Activated naive CD8-positive, alpha-beta T cell treated with anti-CD3 and anti-CD28 coated beads, Interleukin-2, amount 50 U/mL, for 24 hours (primary cell): ENCODE results near the gene ZCCHC24.
A peak's percentile ranks its signal among the peaks of the same experiment; 100 is the strongest.

Experiments used
- ATAC-seq: fragments of 150-1000 bp; cut with Tn5 transposase; one replicate; pipeline ENCODE4 v1.10.0; 2021
- DNase-seq: peaks from one replicate; pipeline ENCODE4 v3.0.0; 2021
- H3K27ac Mint-ChIP-seq: one replicate; pipeline ENCODE4 v1.8.0; 2021; ENCODE audit warnings: mild to moderate bottlenecking, mixed read lengths
- H3K27me3 Mint-ChIP-seq: one replicate; pipeline ENCODE4 v1.8.0; 2021; ENCODE audit warnings: mixed read lengths
- H3K36me3 Mint-ChIP-seq: one replicate; pipeline ENCODE4 v1.8.0; 2021; ENCODE audit warnings: low read depth, mixed read lengths
- H3K4me1 Mint-ChIP-seq: one replicate; pipeline ENCODE4 v1.8.0; 2021; ENCODE audit warnings: mixed read lengths
- H3K4me3 Mint-ChIP-seq: one replicate; pipeline ENCODE4 v1.8.0; 2021; ENCODE audit warnings: mild to moderate bottlenecking, moderate library complexity, mixed read lengths
- H3K9me3 Mint-ChIP-seq: one replicate; pipeline ENCODE4 v1.8.0; 2021; ENCODE audit warnings: mixed read lengths

ZCCHC24 gene

DNA sequence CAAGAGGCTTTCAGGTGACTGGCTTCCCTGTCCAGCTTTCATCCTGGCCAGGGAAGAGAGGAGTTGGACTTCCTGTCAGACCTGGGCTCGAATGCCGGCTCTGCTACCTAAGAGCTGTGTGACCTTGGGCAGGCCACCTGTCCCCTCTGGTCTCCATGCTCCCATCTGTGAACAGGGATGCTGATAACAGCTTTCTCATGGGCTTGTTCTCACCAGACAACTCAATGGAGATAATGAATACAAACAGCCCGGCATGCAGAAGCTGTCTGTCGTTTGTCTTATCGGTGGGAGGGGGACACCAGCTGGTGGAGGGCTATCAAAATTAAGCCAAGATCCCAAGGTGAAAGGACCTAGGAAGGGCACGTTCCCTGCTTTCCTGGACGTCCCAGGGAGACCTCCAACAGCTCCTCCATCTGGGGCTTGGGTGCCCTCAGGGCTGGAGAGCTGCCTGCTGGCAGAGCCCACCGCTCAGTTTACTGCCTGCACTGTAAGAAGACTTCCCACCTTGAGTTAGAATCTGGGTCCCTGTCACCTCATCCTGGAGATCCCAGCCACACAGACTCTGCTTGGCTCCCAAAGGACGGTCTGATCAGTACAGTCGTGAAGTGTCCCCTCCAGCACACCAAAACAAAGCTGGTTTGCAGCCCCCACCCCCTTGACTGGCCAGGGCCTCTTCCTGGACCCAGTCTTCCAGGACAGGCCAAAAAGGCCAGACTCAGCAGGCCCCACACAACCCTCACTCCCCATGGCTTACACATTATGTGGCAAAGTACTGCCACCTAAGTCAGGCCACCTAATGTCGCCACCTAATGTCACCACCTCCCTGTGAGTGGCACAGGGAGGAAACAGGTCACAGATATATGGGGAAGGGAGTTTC is 57.2 kb downstream of the ZCCHC24 start:
- no peak overlapping the region for H3K27ac Mint-ChIP-seq
- ATAC-seq (peak; percentile 69), DNase-seq (no peak)
- H3K9me3 Mint-ChIP-seq, result no peaks in the 10 kb centered on the region
- H3K4me3 Mint-ChIP-seq, result no peak overlapping the region
- no peaks in the 10 kb centered on the region for H3K27me3 Mint-ChIP-seq
- H3K4me1 Mint-ChIP-seq, result peaks cover 3% of the 10 kb centered on the region
- no peaks in the 10 kb centered on the region for H3K36me3 Mint-ChIP-seq

DNA sequence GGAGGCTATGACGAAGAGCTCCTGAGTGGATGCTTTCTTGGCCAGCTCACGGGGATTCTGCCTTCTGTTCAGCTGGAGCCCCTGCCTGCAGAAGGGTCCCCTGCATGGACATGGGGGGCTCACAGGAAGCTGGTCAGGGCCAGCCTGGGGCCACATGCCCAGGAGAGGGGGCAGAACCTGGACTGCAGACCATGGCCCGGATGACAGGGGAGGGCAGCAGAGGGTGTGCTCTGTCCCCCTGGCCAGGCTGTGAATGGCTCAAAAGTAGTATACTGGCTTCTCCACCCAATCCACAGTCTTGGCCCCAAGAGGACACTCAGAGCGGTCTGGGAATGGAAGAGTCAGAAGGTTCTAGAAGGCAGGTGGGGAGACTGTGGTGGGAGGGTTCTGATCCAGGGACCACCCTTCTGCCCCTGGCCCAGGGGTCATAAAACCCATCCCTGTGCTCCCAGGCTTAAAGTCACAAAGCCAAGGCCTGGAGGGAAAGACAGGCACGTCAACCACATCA is 57.9 kb downstream of the ZCCHC24 start:
- Mint-ChIP-seq H3K4me1 (peaks cover 3% of the 10 kb centered on the region), H3K9me3 (no peaks in the 10 kb centered on the region), H3K4me3 (no peak overlapping the region), H3K27ac (no peak overlapping the region), H3K27me3 (no peaks in the 10 kb centered on the region), H3K36me3 (no peaks in the 10 kb centered on the region)
- ATAC-seq (no peak), DNase-seq (no peak)

DNA sequence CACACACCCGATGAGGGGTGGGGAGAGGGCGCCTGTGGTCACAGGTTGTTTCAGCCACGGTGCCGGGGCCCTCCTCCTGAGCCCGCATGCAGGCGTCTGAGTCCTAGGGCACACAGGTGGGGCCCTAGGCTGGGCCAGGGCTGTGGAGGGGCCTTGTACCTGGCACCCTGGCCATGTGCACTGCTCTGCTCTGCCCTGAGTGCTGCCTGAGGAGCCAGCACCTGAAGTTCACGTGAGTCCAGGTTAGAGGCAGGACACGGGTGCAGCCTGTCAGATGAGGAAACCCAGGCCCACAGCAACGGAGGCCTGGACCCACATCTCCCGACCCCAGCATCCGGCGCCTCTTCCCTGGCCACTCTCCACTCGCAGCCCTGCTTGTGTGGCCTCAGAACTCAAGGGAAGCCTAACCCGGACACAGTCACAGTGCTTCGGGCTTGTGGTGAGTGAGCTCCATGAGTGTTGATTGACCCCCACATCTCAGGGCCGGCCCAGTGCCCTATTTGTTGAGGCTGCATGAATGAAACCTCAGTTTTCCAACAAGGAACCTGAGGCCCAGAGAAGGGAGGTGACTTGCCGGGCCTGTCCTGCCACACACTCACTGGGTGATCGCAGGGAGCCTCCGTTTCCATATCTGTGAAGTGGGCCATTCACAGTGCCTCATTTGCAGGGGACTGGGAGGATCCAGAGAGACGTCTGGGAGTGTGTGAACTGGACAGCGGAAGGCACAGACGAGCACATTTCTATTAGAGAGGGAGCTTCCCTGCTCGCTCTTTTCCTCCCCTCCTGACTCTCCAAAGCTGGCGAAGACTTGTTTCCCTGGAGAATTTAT is 58.6 kb downstream of the ZCCHC24 start:
- H3K27ac Mint-ChIP-seq, result no peak overlapping the region
- DNase-seq (no peak), ATAC-seq (no peak)
- H3K4me1 Mint-ChIP-seq, result peaks cover 3% of the 10 kb centered on the region
- H3K4me3 Mint-ChIP-seq, result no peak overlapping the region
- no peaks in the 10 kb centered on the region for H3K36me3 Mint-ChIP-seq
- no peaks in the 10 kb centered on the region for H3K9me3 Mint-ChIP-seq
- no peaks in the 10 kb centered on the region for H3K27me3 Mint-ChIP-seq

DNA sequence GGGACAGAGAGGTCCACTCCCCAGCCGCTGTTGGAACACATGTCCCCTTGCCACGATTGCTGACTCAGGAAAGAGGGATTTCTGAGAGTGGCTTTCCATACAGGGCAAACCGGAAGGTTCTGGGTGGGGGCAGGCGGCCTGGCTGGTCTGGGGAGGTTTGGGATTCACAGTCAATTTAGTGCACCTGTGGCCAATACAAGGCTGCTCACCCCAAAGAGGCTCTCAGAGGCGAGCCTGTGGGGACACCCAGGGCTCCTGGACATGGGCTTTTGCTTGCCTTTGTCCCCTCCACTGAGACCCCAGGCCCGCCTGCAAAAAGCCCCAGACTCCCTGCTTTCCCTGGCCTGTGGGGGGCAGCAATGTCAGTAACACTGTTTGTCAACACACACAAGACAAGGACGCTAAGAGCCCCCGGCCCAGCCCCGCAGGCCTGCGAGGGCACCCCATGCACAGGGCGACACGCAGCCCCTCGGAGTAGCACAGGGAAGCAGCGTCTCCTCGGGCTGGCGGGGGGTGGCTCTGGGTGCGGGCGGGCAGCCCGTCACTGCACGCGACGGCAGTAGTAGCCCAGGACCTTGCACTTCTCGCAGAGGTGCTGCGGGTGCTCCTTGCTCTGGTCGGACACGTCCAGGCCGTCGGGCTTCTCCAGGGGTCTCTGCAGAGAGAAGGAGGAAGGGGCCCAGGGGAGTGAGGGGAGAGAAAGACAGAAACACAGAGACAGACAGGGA is 59.5 kb downstream of the ZCCHC24 start:
- no peaks in the 10 kb centered on the region for H3K36me3 Mint-ChIP-seq
- H3K4me1 Mint-ChIP-seq, result peaks cover 3% of the 10 kb centered on the region
- no peak overlapping the region for H3K27ac Mint-ChIP-seq
- H3K4me3 Mint-ChIP-seq, result no peak overlapping the region
- no peak for ATAC-seq
- H3K27me3 Mint-ChIP-seq, result no peaks in the 10 kb centered on the region
- H3K9me3 Mint-ChIP-seq, result no peaks in the 10 kb centered on the region
- no peak for DNase-seq

- peaks cover 3% of the 10 kb centered on the region for H3K4me1 Mint-ChIP-seq
- ATAC-seq (no peak), DNase-seq (no peak)
- no peak overlapping the region for H3K27ac Mint-ChIP-seq
- H3K27me3 Mint-ChIP-seq, result no peaks in the 10 kb centered on the region
- H3K36me3 Mint-ChIP-seq, result no peaks in the 10 kb centered on the region
- H3K9me3 Mint-ChIP-seq, result no peaks in the 10 kb centered on the region
- no peak overlapping the region for H3K4me3 Mint-ChIP-seq
Observed at GRCh38 chr10:79385392-79385795, 60.0 kb downstream of the ZCCHC24 start.

GRCh38 chr10:79384773-79385391 is 60.5 kb downstream of the ZCCHC24 start:
- no peak for ATAC-seq

DNA sequence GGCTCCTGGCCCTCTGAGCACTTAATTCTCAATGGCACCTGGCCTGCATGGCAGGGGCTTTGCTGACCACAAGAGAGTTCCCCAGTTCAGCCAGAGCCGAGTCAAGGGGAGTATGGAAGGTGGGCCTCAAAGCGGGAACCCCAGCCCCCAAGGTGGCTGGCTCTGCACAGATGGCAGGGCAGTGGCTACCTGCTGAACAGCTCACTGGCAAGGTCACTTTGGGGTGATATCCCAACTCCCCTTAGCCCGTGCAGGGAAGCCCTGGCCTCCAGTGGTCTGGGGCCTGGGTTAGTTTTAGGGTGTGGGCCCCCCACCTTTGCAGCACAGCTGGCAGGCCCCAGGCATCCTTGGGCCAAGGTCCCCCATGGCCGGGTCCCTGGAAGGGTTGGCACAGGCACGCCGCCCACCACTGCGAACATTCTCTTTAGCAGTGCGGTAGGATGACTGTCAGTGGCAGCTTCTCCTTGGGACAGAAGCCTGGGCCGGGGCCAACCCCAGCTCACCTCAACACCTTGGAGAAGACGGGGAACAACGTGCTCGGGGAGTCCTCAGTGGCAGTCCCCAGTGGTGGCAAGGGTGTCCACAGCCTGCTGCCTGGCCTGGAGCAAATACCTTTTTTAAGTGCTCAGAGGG is 61.3 kb downstream of the ZCCHC24 start:
- no peak for DNase-seq
- no peaks in the 10 kb centered on the region for H3K27me3 Mint-ChIP-seq
- ATAC-seq, result no peak
- peaks cover 3% of the 10 kb centered on the region for H3K4me1 Mint-ChIP-seq
- H3K9me3 Mint-ChIP-seq, result no peaks in the 10 kb centered on the region
- no peak overlapping the region for H3K4me3 Mint-ChIP-seq
- no peaks in the 10 kb centered on the region for H3K36me3 Mint-ChIP-seq
- H3K27ac Mint-ChIP-seq, result no peak overlapping the region

More at GRCh38 chr10:79384773-79385391, 60.5 kb downstream of the ZCCHC24 start:
- Mint-ChIP-seq H3K27ac (no peak overlapping the region), H3K36me3 (no peaks in the 10 kb centered on the region), H3K4me3 (no peak overlapping the region), H3K4me1 (peaks cover 3% of the 10 kb centered on the region), H3K27me3 (no peaks in the 10 kb centered on the region), H3K9me3 (no peaks in the 10 kb centered on the region)
- no peak for DNase-seq

DNA sequence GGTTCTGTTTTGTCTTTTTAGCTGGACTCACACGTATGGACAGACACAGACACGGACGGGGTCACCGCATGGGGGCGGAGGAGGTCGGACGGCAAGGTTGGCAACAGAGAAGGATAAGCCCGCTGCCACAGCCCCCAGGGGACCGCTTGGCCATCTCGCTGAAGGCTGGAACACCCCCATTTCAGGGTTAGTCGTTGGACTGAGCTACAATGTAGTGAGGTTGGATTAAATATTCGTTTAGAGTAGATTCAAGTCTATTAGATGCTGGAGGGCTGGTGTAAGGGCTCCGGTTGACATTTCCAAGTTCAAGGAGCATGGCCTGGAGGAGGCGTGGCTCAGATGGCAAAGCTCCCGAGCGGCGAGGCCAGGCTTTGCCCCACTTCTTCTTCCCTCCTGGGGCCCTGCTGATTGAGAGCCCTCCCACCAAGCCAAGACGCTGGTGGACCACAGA is 62.9 kb downstream of the ZCCHC24 start:
- no peaks in the 10 kb centered on the region for H3K27me3 Mint-ChIP-seq
- H3K9me3 Mint-ChIP-seq, result no peaks in the 10 kb centered on the region
- no peaks in the 10 kb centered on the region for H3K36me3 Mint-ChIP-seq
- H3K4me1 Mint-ChIP-seq, result no peaks in the 10 kb centered on the region
- DNase-seq, result no peak
- H3K27ac Mint-ChIP-seq, result no peak overlapping the region
- no peak for ATAC-seq
- H3K4me3 Mint-ChIP-seq, result no peak overlapping the region

GRCh38 chr10:79381804-79382221 is 63.6 kb downstream of the ZCCHC24 start:
- Mint-ChIP-seq H3K9me3 (no peaks in the 10 kb centered on the region), H3K36me3 (no peaks in the 10 kb centered on the region), H3K27ac (no peak overlapping the region), H3K27me3 (no peaks in the 10 kb centered on the region), H3K4me3 (no peak overlapping the region), H3K4me1 (no peaks in the 10 kb centered on the region)
- DNase-seq (no peak), ATAC-seq (no peak)

- Mint-ChIP-seq H3K9me3 (no peaks in the 10 kb centered on the region), H3K4me3 (no peak overlapping the region), H3K27me3 (no peaks in the 10 kb centered on the region), H3K27ac (no peak overlapping the region), H3K4me1 (no peaks in the 10 kb centered on the region), H3K36me3 (no peaks in the 10 kb centered on the region)
- ATAC-seq, result no peak
- no peak for DNase-seq
Observed at GRCh38 chr10:79380946-79381721, 64.3 kb downstream of the ZCCHC24 start.

- no peaks in the 10 kb centered on the region for H3K36me3 Mint-ChIP-seq
- no peaks in the 10 kb centered on the region for H3K27me3 Mint-ChIP-seq
- H3K4me3 Mint-ChIP-seq, result no peak overlapping the region
- no peaks in the 10 kb centered on the region for H3K9me3 Mint-ChIP-seq
- ATAC-seq (no peak), DNase-seq (no peak)
- H3K4me1 Mint-ChIP-seq, result no peaks in the 10 kb centered on the region
- no peak overlapping the region for H3K27ac Mint-ChIP-seq
Observed at GRCh38 chr10:79380125-79380945, 65.1 kb downstream of the ZCCHC24 start.

GRCh38 chr10:79379512-79380124 is 65.8 kb downstream of the ZCCHC24 start:
- Mint-ChIP-seq H3K36me3 (no peaks in the 10 kb centered on the region), H3K4me1 (no peaks in the 10 kb centered on the region), H3K4me3 (no peak overlapping the region), H3K27me3 (no peaks in the 10 kb centered on the region), H3K9me3 (no peaks in the 10 kb centered on the region), H3K27ac (no peak overlapping the region)
- DNase-seq, result no peak
- no peak for ATAC-seq
